Body of pancreas (tissue), 4 donors: ENCODE data around the gene MSL2. TPM values are rescaled to one million over a fixed set of nuclear protein-coding genes. Genes with fewer than 3 reads are reported as not detected.

Source experiments
- ATAC-seq: fragments of 150-250 bp; one replicate; pipeline ENCODE4 v1.9.1; 2016
- DNase-seq, 4 donors: peaks; one replicate each; pipeline ENCODE4 v3.0.0-alpha.2; 2019
- H3K27ac ChIP-seq, 4 donors: fragments of 200-600 bp; sonication (generic); 1 replicate in 3 of 4; 2 replicates in 1 of 4; pipeline versions ENCODE4 v1.5.1 to v1.6.1; 2016 to 2019; ENCODE audit warnings: mild to moderate bottlenecking in 1 of 4, mixed read lengths in 1 of 4, moderate library complexity in 1 of 4
- H3K27me3 ChIP-seq, 2 donors: fragments of 200-600 bp; sonication (generic); one replicate each; pipeline ENCODE4 v1.6.0; 2016; ENCODE audit warnings: mild to moderate bottlenecking in 1 of 2
- H3K36me3 ChIP-seq, 2 donors: fragments of 200-600 bp; sonication (generic); replicated peaks in 1 of 2; 2 replicates each; pipeline ENCODE4 v1.5.1; 2016; ENCODE audit warnings: low read depth in 2 of 2; ENCODE audit not compliant: insufficient read depth in 1 of 2
- H3K4me1 ChIP-seq: fragments of 200-600 bp; sonication (generic); one replicate; pipeline ENCODE4 v1.6.0; 2016
- H3K4me3 ChIP-seq, 2 donors: fragments of 200-600 bp; sonication (generic); 1 replicate in 1 of 2; 2 replicates in 1 of 2; pipeline ENCODE4 v1.5.1; 2016 to 2019
- H3K9me3 ChIP-seq, 3 donors: fragments of 200-600 bp; sonication (generic); 1 replicate in 2 of 3; 2 replicates in 1 of 3; pipeline ENCODE4 v1.5.1; 2016
- POLR2A ChIP-seq, 3 donors: fragments of 450-650 bp; IDR thresholded peaks; one replicate each; pipeline ENCODE4 v1.6.1; 2016; ENCODE audit warnings: antibody characterized with exemption in 3 of 3, mild to moderate bottlenecking in 2 of 3
- WGBS, 2 donors: methylation state at CpG; one replicate each; pipeline ENCODE4 v1.1.5; 2017; 5-methylcytosine and 5-hydroxymethylcytosine counted together
- intact Hi-C: fragments of 100-400 bp; cut with DNase I; formaldehyde crosslinking; loops from one replicate; pipeline ENCODE4 v1.15.1; 2023
- total RNA-seq, 2 donors: library from RNA; depleted of rRNA; stranded (reverse); fragments of >200 nt; gene quantifications; one replicate each; pipeline ENCODE4 v1.1.0, GENCODE V29; 2016
- TF ChIP-seq, protein P1 (sequence below), 7 experiments: fragments of 450-650 bp in 4 of 7; fragments of 200-600 bp in 3 of 7; sonication (generic) in 3 of 7; IDR thresholded peaks; one replicate each; pipeline ENCODE4 v1.5.1; 2016 to 2019; ENCODE audit warnings: antibody characterized with exemption in 7 of 7

MSL2 gene, protein sequence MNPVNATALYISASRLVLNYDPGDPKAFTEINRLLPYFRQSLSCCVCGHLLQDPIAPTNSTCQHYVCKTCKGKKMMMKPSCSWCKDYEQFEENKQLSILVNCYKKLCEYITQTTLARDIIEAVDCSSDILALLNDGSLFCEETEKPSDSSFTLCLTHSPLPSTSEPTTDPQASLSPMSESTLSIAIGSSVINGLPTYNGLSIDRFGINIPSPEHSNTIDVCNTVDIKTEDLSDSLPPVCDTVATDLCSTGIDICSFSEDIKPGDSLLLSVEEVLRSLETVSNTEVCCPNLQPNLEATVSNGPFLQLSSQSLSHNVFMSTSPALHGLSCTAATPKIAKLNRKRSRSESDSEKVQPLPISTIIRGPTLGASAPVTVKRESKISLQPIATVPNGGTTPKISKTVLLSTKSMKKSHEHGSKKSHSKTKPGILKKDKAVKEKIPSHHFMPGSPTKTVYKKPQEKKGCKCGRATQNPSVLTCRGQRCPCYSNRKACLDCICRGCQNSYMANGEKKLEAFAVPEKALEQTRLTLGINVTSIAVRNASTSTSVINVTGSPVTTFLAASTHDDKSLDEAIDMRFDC
- 10 to 100 TPM; 17.5 to 19.2 TPM for total RNA-seq

DNA sequence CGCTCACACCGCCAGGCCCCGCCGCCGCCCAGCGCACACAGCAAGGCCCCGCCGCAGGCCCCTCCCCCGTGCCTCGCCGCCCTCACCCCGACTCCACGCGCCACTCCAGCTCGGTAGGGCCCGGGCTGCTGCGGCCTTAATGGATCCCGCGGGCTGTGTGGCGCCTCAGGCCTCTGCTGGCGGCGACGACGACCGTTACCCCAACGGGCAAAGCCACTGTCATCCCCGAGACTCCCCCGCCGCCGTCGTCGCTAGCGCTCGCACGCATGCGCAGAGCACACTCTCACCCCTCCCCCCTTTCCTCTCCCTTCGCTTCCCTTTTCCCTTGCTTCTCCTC, at the start of gene MSL2:
MSL2 (minus strand) TSS at position 272 of the 337 bp plus-strand sequence. CDS start 1,222 bp downstream, outside the sequence.
- peak within 1 kb of the TSS; percentile 98 to 99 (median 98) for H3K27ac ChIP-seq
- H3K27me3 ChIP-seq, result no peaks in the 10 kb centered on the region
- WGBS, 2 donors, result 1% methylated on average over 13 to 30 of the region's 37 CpGs
- H3K9me3 ChIP-seq, result no peaks in the 10 kb centered on the region
- TF ChIP-seq, protein P1, sequence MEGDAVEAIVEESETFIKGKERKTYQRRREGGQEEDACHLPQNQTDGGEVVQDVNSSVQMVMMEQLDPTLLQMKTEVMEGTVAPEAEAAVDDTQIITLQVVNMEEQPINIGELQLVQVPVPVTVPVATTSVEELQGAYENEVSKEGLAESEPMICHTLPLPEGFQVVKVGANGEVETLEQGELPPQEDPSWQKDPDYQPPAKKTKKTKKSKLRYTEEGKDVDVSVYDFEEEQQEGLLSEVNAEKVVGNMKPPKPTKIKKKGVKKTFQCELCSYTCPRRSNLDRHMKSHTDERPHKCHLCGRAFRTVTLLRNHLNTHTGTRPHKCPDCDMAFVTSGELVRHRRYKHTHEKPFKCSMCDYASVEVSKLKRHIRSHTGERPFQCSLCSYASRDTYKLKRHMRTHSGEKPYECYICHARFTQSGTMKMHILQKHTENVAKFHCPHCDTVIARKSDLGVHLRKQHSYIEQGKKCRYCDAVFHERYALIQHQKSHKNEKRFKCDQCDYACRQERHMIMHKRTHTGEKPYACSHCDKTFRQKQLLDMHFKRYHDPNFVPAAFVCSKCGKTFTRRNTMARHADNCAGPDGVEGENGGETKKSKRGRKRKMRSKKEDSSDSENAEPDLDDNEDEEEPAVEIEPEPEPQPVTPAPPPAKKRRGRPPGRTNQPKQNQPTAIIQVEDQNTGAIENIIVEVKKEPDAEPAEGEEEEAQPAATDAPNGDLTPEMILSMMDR (IDR thresholded peaks at IDR 0.05), result no peak
- peak in 1 of 3 donors; percentile 27 for TF ChIP-seq POLR2A (IDR thresholded peaks at IDR 0.05)
- peak within 1 kb of the TSS; percentile 68 to 94 for H3K4me3 ChIP-seq
- H3K4me1 ChIP-seq, result peaks cover 36% of the 10 kb centered on the region
- DNase-seq (peak in 1 of 4 donors; percentile 79), ATAC-seq (peak; percentile 50)
- intact Hi-C loops, result no loop called here
- no peaks in the 10 kb centered on the region for H3K36me3 ChIP-seq

DNA sequence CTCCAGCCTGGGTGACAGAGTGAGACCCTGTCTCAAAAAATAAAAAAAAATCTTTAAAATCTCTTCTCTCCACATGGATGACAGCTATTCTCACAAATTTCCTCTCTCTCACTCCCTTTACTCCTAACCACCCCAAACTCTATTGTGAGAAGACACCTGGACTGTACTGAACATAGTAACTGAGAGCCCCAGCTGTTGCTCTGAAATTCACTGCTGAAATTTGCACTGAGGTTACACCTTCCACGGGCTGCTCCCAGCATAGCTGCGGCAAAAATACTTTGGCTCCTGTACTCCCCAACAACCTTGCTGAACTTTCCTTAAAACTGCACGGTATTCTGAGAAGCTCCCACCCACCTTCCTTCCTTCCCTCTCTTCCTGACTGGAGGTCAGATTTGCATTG, 49.6 kb upstream of the MSL2 start:
- ATAC-seq, result no peak
- intact Hi-C loops, result loop anchor here (10.0 kb wide), 1 partner anchor 161 kb away; no protein-coding TSS in a partner anchor
- Histone ChIP-seq H3K4me3 (no peak overlapping the region), H3K36me3 (no peaks in the 10 kb centered on the region), H3K27me3 (no peaks in the 10 kb centered on the region), H3K4me1 (peaks cover 5% of the 10 kb centered on the region), H3K9me3 (no peaks in the 10 kb centered on the region), H3K27ac (no peak overlapping the region)
- no peak for DNase-seq
- WGBS, 2 donors, result 74 to 83% methylated on average over 3 of the region's 3 CpGs
- TF ChIP-seq, protein P1 (IDR thresholded peaks at IDR 0.05), result no peak
- no peak for TF ChIP-seq POLR2A (IDR thresholded peaks at IDR 0.05)

DNA sequence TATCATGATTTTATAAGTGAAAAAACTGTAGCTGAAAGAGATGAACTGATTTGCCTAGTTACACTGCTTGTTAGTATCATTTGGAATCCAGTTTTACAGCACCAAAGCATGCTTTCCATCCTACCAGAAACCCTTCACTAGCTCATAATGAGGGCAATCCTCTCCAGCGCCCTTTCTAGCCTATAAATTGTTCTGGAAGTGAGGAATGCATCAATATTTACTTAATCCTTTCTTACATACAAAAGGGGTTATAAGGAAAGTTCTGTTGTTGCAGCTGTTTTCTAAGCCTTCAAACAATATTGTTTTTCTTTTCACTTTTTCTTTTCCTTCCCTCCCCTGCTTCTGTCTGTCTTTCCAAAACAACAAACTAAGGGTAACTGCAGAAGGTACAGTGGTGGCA, 43.0 kb upstream of the MSL2 start:
- WGBS, 2 donors, result 50 to 53% methylated on average over 1 of the region's 1 CpG
- H3K4me3 ChIP-seq, result no peak overlapping the region
- H3K36me3 ChIP-seq, result no peaks in the 10 kb centered on the region
- TF ChIP-seq, protein P1 (IDR thresholded peaks at IDR 0.05), result no peak
- TF ChIP-seq POLR2A (IDR thresholded peaks at IDR 0.05), result no peak
- no peaks in the 10 kb centered on the region for H3K9me3 ChIP-seq
- ATAC-seq (no peak), DNase-seq (no peak)
- no peaks in the 10 kb centered on the region for H3K4me1 ChIP-seq
- no peaks in the 10 kb centered on the region for H3K27me3 ChIP-seq
- H3K27ac ChIP-seq, result no peak overlapping the region
- intact Hi-C loops, result no loop called here

DNA sequence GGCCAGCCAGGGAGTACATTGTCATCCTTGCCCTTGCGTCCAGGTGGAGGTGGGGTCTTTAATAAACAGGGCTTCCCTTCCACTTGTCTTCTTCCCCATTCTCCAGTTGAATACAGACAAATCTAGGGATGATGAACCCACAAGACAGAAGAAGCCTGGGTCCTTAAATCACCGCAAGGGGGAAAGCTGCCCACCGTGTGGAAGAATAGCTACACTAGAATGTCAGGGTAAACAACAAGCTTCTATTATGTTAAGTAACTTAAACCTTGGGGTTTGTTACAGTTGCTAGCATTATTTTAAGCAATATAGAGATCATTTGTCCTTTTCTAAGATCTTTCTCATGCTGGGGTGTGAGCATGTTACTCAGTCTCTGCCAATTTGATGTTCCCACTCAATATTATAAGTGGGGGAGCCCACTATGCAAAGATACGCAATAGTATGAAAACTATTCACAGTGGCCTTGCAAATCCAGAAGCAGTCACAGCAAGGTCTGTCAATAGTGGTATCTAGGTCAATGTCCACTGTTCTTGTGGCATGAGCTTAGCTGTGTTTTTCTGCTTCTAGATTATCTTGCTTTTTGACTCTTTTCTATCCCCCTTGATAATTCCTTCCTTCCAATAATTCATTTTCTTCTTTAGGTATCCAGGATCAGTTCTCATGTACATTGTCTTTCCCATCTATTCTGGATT, 42.0 kb upstream of the MSL2 start:
- no peaks in the 10 kb centered on the region for H3K27me3 ChIP-seq
- H3K36me3 ChIP-seq, result no peaks in the 10 kb centered on the region
- WGBS, 2 donors, result 86 to 90% methylated on average over 4 of the region's 4 CpGs
- ATAC-seq (no peak), DNase-seq (no peak)
- TF ChIP-seq, protein P1 (IDR thresholded peaks at IDR 0.05), result no peak
- TF ChIP-seq POLR2A (IDR thresholded peaks at IDR 0.05), result no peak
- H3K27ac ChIP-seq, result no peak overlapping the region
- H3K4me3 ChIP-seq, result no peak overlapping the region
- H3K4me1 ChIP-seq, result no peaks in the 10 kb centered on the region
- intact Hi-C loops, result no loop called here
- H3K9me3 ChIP-seq, result no peaks in the 10 kb centered on the region
